SK-N-SH (cell line): ENCODE data around the gene ERCC8.

Experiments
- CHD2 ChIP-seq: fragments of 150-350 bp; IDR thresholded peaks from 2 replicates; pipeline ENCODE4 v1.6.1; 2018; ENCODE audit warnings: low read length; ENCODE audit not compliant: partially characterized antibody
- EP300 ChIP-seq, 2 experiments: IDR thresholded peaks; 2 replicates each; pipeline versions ENCODE4 v1.4.0 to v1.6.1; 2012; ENCODE audit warnings: borderline replicate concordance in 1 of 2, low read depth in 1 of 2, low read length in 1 of 2
- EZH2phosphoT487 ChIP-seq: fragments of 200-600 bp; sonication (generic); IDR thresholded peaks from 2 replicates; pipeline ENCODE4 v1.6.1; 2017; ENCODE audit warnings: low read depth, mixed run types, mild to moderate bottlenecking, antibody characterized with exemption, moderate library complexity, borderline replicate concordance
- JUND ChIP-seq: IDR thresholded peaks from 2 replicates; pipeline ENCODE4 v1.4.0; 2012
- MXI1 ChIP-seq: IDR thresholded peaks from 2 replicates; pipeline ENCODE4 v1.6.1; 2012; ENCODE audit warnings: mild to moderate bottlenecking, low read depth, low read length, improper control_type of control experiment
- POLR2AphosphoS5 ChIP-seq: IDR thresholded peaks from 2 replicates; pipeline ENCODE4 v1.6.1; 2012; ENCODE audit warnings: low read depth, low read length
- RAD21 ChIP-seq: IDR thresholded peaks from 2 replicates; pipeline ENCODE4 v1.6.1; 2012; ENCODE audit warnings: mild to moderate bottlenecking, low read length
- RFX5 ChIP-seq: IDR thresholded peaks from 2 replicates; pipeline ENCODE4 v1.6.1; 2012; ENCODE audit warnings: mild to moderate bottlenecking, improper control_type of control experiment, low read length
- RXRA ChIP-seq: IDR thresholded peaks from 2 replicates; pipeline ENCODE4 v1.4.0; 2012; ENCODE audit warnings: low read depth, mild to moderate bottlenecking, borderline replicate concordance
- SMC3 ChIP-seq: IDR thresholded peaks from 2 replicates; pipeline ENCODE4 v1.6.1; 2012; ENCODE audit warnings: low read depth, low read length, improper control_type of control experiment
- TF ChIP-seq, protein P1 (sequence below): fragments of 200-600 bp; sonication (generic); IDR thresholded peaks from 2 replicates; pipeline ENCODE4 v1.6.1; 2017; ENCODE audit warnings: antibody characterized with exemption, mild to moderate bottlenecking, moderate library complexity
- TF ChIP-seq, protein P2 (sequence below): IDR thresholded peaks from 2 replicates; pipeline ENCODE4 v1.6.1; 2012; ENCODE audit warnings: mild to moderate bottlenecking, low read depth, low read length, moderate library complexity
- TF ChIP-seq, protein P3 (sequence below): IDR thresholded peaks from 2 replicates; pipeline ENCODE4 v1.4.0; 2012; ENCODE audit warnings: low read depth, borderline replicate concordance

- TF ChIP-seq, protein P1, sequence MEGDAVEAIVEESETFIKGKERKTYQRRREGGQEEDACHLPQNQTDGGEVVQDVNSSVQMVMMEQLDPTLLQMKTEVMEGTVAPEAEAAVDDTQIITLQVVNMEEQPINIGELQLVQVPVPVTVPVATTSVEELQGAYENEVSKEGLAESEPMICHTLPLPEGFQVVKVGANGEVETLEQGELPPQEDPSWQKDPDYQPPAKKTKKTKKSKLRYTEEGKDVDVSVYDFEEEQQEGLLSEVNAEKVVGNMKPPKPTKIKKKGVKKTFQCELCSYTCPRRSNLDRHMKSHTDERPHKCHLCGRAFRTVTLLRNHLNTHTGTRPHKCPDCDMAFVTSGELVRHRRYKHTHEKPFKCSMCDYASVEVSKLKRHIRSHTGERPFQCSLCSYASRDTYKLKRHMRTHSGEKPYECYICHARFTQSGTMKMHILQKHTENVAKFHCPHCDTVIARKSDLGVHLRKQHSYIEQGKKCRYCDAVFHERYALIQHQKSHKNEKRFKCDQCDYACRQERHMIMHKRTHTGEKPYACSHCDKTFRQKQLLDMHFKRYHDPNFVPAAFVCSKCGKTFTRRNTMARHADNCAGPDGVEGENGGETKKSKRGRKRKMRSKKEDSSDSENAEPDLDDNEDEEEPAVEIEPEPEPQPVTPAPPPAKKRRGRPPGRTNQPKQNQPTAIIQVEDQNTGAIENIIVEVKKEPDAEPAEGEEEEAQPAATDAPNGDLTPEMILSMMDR: no peak
- no peak for TF ChIP-seq EP300 (IDR thresholded peaks at IDR 0.05; ENCODE audit: borderline replicate concordance in 1 of 2, low read depth in 1 of 2, low read length in 1 of 2)
- TF ChIP-seq CHD2: no peak
- no peak for TF ChIP-seq EZH2phosphoT487
- no peak for TF ChIP-seq RFX5
- TF ChIP-seq RXRA: no peak
- TF ChIP-seq POLR2AphosphoS5: no peak
- no peak for TF ChIP-seq RAD21
- no peak for TF ChIP-seq MXI1
- no peak for TF ChIP-seq SMC3
- no peak for TF ChIP-seq JUND
- TF ChIP-seq, protein P2, sequence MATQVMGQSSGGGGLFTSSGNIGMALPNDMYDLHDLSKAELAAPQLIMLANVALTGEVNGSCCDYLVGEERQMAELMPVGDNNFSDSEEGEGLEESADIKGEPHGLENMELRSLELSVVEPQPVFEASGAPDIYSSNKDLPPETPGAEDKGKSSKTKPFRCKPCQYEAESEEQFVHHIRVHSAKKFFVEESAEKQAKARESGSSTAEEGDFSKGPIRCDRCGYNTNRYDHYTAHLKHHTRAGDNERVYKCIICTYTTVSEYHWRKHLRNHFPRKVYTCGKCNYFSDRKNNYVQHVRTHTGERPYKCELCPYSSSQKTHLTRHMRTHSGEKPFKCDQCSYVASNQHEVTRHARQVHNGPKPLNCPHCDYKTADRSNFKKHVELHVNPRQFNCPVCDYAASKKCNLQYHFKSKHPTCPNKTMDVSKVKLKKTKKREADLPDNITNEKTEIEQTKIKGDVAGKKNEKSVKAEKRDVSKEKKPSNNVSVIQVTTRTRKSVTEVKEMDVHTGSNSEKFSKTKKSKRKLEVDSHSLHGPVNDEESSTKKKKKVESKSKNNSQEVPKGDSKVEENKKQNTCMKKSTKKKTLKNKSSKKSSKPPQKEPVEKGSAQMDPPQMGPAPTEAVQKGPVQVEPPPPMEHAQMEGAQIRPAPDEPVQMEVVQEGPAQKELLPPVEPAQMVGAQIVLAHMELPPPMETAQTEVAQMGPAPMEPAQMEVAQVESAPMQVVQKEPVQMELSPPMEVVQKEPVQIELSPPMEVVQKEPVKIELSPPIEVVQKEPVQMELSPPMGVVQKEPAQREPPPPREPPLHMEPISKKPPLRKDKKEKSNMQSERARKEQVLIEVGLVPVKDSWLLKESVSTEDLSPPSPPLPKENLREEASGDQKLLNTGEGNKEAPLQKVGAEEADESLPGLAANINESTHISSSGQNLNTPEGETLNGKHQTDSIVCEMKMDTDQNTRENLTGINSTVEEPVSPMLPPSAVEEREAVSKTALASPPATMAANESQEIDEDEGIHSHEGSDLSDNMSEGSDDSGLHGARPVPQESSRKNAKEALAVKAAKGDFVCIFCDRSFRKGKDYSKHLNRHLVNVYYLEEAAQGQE: no peak
- TF ChIP-seq, protein P3, sequence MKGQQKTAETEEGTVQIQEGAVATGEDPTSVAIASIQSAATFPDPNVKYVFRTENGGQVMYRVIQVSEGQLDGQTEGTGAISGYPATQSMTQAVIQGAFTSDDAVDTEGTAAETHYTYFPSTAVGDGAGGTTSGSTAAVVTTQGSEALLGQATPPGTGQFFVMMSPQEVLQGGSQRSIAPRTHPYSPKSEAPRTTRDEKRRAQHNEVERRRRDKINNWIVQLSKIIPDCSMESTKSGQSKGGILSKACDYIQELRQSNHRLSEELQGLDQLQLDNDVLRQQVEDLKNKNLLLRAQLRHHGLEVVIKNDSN: no peak
These were observed 41.5 kb downstream of the ERCC8 start for GRCh38 chr5:60903356-60903755.
